ENCODE results near the gene PMM2.

PMM2 gene

DNA sequence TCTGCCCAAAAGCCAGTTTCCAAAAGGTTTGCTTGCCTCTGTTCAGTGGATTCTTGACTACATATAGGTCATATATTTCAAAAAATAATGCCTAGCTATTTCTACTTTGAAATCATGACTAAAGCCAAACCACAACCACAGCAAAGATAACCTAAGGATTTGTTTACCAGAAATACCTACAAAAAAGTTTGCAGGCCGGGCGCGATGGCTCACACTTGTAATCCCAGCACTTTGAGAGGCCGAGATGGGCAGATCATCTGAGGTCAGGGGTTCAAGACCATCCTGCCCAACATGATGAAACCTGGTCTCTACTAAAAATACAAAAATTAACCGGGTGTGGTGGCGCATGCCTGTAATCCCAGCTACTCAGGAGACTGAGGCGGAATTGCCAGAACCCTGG lies 56.0 kb downstream of the PMM2 start:
- DNase-seq, result no peak

DNA sequence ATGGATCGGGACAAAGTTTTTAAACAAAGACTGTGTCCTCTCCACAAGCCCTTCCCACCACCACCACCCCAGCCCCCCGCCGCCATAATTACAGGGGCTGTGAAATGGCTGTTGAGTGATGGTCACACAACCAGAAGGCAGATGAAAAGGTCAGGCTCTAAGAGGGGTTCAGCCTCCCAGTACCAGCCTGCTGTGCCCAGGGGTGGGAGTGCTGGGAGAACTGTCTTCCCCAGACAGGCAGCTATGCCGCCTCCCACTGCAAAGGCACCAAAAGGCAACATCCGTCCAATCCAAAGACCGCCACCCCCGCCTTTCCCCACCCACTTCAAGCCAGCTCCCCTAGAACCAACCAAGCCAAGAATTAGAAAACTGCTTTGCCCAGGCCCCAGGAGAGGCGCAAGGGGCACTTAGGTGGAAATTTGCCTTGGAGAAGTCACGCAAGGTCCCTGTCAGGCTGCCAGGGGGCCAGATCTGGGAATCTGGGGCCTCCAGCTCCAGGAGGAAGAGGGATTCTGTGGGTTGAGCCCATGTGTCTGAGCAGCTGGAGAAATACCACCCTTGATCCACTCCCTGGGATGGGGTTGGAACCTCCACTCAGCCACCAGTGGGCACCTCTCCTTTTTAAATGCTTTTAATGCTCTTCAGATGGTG lies 56.8 kb downstream of the PMM2 start:
- no peak for DNase-seq

DNA sequence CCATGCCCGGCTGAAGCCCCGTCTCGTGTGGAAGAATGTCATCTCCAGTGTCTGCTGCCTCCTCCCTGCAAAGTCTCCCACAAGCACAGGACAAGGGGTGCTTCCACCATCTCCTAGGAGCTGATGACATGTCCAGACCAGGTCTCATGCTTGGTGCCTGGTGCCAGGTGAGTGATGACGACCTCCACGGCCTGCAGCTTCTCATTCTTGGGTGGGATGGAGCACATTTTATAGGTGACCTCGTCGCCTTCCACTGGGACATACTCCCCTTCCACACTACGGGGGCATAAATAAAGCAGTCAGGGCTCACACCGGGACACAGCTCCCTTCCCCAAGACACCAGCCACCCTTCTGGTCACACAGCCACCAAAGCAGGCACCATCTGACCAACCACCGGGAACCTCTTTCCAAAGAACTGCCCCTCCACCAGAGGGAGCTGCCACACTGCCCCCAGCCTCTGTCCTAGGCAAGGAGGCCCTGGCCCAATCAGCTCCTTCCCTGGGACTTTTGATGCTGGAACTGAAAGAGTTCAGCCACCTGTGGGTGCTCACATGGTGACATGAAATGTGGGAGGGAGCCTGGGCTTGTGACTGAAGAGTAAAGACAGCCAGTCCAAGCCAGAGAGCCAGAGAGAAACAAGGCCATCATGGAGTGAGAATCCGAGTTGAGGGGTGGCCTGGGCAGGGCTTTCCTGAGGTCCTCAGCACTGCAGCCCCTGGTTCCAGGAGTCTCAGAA lies 57.6 kb downstream of the PMM2 start:
- no peak for DNase-seq

DNA sequence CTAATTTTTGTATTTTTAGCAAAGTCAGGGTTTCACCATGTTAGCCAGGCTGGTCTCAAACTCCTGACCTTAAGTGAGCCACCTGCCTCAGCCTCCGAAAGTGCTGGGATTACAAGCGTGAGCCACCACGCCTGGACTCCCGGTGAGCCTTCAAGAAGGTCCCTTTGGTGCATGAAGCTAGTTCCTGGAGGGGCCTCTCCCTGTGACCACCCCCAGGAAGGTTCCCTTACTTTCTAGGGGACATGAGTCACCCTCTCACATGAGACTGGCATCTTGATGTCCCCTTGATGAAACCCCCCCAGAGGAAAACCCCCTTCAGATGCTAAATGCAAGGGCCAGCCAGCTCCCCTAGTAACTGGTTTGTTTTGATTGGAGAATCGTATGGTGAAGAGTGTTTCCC lies 58.3 kb downstream of the PMM2 start:
- DNase-seq, result no peak

DNA sequence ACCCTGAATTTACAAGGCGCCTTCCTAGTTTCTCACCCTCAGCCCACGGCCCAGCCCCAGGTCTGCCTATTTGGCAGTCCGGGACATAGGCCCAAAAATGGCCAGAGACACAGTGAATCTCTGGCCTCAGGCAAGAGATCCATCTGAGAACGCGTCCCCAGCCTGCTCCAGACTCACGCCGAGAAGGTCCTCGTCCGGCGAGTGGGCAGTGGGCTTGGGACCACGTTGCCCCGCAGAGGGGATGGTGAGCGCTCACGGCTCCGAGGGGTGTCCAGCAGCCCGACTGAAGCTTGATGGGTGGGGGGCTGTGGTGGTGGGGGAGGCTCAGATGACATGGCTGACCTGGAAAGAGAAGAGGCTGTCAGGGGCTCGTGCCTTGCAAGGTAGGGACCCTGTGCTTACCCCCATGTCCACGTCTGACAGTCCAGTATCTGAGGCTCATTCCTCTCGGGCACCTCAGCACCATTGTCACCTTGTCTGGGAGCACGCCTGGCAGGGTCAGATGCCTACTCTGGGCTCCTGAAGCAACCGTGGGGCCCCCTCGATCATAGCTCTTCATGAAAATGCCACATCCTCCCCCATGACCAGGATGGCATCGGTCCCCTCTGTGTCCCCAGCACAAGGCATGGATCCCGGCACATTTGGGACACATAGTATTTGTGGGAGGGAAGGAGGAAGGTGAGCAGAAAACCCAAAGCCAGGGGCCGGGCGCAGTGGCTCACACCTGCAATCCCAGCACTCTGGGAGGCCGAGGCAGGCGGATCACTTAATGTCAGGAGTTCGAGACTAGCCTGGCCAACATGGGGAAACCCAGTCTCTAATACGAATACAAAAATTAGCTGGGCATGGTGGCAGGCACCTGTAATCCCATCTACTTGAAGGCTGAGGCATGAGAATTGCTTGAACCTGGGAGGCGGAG lies 61.6 kb downstream of the PMM2 start:
- DNase-seq, result no peak

DNA sequence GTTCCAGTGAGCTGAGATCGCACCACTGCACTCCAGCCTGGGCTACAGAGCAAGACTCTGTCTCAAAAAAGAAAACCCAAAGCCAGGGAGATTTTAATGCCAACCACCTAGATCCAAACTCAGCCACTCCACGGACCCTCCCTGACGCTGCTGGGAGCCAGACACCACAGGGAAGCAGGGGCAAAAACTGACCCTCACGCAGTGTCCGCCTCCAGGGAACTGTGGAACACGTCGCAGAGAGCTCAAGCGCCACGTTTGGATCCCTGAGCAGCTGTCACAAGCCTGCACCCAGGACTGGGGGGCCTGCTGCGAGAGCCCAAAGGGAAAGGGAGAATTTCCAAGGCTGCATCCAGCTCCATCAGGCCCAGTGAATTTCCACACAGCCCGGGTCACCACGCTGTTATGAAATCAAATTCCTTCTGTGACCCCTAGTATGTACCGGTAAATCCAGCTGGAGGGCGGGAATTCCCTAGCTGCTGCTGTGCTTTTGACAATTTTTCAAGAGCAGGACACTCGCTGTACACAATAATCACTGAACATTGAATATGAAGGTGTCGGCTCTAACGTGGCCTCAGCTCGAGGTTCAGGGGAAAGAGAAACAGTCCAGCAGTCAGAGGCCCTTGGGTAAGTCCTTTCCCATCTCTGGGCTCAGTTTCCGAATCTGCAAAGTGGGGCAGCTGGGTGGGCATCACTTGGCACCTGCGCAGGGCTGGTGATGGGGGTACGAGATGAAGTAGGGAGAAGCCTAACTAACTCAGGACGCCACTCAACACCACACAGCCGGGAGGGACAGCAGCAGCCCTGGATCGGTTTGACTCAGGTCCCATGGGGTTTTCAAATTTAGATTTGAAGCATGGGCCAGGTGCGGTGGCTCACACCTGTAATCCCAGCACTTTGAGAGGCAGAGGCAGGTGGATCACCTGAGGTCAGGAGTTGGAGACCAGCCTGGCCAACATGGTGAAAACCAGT lies 62.6 kb downstream of the PMM2 start:
- DNase-seq, result no peak

DNA sequence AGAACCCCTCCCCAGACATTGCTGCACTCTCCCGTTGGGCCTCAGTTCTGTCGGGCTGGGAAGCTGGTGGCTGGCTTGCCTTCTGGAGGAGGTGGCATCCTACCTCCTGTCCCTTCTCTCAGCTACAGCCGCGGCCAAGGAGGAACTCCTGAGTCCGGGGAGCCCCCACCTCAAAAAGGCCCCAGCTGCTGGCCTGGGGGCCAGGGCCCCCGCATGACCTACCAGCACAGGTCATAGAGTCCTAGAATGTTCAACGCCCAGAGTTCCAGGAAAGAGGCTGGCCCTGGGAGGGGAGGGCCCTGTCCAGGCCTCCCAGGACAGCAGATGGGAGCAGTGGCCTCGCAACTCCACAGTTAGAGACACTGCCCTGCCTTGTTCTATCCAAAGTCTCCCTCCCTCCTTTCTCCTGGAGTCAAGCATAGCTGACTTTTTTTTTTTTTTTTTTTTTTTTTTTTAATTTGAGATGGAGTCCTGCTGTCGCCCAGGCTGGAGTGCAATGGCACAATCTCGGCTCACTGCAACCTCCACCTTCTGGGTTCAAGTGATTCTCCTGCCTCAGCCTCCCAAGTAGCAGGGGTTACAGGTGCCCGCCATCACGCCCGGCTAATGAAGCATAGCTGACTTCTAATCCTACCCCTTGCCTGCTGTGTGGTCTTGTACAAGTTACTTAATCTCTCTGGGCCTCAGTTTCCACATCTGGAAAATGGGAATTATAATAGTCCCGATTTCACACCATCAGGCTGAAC lies 64.1 kb downstream of the PMM2 start:
- no peak for DNase-seq

DNA sequence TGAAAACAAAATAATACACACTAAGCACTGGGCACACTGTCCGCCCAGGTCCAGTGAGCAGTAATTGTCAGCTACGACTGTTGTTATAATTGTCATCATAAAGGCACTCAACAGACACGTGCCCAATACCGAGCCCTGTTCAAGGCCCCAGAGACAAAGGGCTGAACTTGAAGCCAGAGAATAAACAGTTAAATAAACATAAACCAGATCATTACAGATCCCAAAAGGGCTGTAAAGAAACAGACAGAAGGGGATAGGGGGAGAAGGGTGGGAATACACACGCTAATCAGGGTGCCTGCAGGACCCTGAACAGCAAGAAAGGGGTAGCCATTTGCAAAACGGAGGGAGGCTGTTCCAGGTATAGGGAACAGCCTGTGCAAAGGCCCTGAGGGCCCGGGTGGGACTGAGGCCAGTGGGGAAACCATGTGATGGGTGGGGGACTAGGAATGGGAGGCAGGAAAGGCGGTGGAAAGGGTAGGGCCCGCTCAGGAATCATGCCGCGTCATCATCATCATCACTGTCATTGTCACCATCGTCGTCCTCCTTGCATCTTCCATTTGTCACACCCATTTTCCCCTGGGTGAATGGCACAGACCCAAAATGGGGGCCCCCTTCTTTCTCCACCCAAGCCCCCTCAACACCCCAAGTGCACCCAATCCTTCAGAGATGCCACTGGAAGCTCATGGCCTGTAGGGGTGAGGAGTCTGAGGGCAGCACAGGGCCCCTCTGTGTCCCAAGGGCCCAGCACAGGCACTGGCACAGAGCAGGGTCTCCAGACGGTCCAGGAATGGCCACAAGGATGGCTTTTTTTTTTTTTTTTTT lies 64.9 kb downstream of the PMM2 start:
- DNase-seq, result no peak

DNA sequence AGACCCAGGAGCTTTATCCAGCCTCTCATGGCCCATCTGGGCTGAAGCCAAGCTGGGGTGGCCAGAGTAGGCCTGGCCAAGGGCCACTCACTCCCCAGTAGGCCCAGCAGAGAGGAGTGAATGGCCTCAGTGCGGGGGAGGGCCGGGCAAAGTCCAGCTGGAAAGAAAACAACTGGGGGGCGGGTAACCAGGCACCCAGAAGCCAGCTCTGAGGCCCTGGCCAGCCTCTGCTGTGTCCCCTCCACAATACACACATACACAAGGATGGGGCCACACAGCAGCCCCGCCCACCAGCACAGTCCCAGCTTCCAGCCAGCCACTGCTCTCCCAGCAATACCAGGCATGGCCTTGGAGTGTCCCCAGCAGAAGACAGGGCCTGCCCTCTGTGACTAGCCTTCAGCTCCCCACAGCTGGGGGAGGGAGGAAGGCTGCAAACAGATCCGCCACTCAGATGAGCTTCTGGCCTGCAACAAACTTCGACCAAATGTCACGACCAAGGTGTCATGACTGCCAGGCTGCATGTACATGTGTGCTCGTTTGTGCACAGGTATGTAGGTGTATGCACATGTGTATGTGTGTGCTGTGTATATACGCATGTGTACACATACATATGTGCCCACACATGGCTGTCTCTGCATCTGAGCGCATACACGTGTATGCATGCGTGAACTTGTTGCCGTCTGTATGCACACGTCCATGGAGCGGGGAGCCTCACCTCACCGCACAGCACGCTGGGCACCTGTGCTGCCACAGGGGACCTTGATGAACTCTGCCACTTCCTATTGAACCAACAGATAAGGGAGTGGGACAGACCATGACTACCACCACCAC lies 66.2 kb downstream of the PMM2 start:
- DNase-seq, result no peak

DNA sequence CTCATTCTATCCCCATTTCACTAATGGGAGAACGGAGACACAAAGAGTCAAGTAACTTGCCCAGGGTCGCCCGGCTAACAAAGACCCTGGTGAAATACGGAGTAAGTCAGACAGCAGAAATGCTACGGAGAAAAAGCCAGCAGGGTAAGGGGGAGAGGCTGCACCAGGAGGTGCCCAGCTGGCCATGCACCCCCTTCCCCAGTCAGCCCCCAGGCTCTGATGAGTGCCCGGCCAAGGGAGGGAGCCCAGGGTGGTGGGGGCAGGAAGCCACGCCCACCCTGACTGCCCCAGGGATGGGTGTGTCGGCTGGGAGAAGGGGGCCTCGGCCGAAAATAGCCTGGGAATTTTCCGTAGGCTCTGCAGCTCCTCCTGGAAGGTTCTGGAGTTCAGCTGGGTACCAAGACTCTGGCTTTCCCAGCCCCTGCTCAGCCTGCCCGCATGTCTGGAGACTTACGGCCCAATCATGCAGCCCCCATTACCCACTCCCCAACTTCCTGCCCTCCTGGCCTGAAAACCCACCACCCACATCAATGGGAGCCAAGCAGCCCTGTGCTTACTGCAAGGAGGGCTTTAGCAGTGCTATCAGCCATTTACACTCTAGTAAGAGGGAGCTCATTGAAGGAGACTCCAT lies 67.0 kb downstream of the PMM2 start:
- no peak for DNase-seq

DNA sequence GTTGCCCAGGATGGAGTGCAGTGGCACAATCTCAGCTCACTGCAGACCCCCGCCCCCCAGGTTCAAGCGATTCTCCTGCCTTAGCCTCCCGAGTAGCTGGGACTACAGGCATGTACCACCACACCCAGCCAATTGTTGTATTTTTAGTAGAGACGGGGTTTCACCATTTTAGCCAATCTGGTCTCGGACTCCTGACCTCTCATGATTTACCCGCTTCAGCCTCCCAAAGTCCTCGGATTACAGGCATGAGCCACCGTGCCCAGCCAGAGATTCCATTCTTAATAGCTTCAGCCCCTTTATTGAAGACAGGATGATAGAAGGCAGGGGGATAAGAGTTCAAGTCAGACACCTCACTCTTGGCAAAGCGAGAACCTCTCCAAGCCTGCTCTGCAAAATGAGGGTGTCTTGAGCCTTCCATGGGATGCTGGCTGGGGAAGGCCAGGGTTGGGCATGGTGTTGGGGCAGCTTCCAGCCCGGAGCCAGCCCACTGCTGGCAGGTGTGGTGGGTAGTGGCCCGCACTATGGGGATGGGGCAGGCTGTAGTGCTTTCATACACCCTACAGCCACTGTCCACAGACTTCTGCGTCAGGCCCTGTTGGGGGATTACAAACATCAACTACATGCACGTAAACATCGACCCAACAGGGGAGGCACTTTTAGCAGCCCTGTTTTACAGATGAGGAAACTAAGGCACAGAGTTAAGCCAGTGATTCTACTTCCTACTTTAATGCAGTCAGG lies 67.7 kb downstream of the PMM2 start:
- no peak for DNase-seq

DNA sequence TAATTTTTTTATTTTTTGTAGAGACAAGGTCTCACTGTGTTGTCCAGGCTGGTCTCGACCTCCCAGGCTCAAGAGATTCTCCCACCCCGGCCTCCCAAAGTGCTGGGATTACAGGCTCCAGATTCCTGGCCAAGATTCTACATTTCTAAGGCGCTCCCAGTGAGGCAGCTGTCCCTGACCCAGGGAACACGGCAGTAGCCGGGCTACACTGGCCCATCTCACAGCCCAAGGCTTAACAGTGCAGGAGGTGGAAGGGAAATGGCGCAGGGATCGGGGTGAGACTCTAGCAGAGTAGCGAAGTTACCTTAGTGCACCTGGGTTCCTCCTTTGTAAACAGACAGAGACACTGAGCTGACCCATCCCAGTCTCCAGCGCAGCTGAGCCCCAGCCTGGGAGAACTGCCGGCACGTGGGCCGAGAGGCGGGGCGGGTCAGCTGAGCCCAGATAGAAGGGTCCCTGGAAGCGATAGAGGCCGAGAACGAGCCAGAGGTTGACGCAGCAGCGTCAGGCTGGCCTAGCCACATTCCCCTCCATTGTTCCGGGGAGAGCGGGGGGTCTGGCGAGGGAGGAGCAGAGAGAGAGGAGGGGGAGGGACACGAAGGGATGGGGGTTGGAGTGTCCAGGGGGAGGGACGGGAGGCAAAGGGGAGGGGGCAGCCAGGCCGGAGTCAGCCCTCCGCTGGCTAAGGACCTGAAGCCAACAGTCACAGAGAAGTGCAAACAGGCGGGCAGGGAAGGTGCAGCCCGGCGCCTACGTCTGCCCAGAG lies 68.7 kb downstream of the PMM2 start:
- no peak for DNase-seq

DNA sequence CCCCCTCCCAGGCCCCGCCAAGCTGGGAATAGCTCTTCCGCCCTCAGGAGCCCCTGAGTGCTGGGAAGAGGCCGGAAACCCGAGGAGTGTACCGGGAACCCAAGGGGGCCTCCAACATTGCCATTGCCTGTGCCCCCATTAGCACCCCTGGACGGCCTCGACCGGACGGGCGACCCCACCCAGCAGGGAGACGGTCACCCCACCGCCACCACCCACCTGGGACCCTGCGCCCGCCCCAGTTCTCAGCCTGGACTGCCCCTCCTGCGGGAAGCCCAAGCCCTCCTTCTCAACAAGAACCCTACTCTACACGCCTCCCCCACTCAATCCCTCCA lies 69.2 kb downstream of the PMM2 start:
- no peak for DNase-seq

DNA sequence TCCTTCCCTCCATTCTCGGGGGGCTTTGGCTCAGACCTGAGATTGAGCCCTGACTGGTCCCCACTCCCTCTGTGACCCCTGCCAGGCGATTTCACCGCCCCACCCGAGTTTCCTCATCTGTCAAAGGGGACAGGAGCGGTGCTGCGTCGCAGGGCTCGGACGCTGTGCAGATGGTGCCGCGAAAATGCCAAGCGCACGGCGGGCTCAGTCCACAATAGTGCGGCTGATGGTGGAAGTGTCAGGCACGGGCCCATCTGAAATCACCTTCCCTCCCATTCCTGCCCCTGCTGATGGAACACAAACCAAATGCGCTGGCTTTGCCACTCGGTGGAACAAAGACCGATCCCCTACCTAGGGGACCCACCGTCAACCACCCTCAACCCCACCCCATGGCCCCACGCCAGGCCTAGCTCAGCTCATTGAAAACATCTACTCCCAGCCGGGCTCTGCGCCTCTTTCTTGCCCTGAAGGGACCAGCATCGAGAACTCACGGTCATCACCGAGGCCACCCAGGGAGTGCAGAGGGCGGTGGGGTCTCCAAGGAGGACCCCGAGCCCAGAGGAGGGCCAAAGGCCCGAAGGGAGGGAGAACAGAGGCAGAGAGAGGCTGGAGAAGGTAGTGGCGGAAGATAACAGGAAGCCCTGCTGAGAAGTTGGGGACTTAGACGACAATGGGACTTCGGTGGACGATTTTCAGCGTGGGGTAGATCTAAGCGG lies 69.7 kb downstream of the PMM2 start:
- no peak for DNase-seq

DNA sequence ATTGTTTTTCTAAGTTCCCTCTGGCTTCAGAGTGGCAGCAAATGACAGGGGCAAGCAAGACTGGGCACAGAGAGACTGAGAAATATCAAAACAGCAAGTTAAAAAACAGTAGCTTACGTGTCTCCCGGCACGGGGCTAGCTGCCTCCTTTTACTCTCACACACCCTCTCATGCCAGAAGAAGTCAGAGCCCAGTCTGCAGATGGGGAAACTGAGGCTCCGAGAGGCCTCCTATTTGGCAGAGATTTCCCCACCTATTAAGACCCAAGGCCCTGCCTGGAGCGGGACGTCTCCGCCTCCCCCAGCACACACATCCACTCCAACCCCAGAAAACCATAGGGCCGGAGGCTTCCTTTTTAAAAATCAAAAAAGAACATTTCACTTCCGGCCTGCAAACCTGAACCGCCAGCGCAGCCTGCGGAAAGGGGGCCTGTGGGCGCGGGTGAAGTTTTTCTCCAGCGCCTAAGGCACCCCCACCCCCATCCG lies 70.3 kb downstream of the PMM2 start:
- DNase-seq, result peak in 1 of 2 experiments; percentile 34

DNA sequence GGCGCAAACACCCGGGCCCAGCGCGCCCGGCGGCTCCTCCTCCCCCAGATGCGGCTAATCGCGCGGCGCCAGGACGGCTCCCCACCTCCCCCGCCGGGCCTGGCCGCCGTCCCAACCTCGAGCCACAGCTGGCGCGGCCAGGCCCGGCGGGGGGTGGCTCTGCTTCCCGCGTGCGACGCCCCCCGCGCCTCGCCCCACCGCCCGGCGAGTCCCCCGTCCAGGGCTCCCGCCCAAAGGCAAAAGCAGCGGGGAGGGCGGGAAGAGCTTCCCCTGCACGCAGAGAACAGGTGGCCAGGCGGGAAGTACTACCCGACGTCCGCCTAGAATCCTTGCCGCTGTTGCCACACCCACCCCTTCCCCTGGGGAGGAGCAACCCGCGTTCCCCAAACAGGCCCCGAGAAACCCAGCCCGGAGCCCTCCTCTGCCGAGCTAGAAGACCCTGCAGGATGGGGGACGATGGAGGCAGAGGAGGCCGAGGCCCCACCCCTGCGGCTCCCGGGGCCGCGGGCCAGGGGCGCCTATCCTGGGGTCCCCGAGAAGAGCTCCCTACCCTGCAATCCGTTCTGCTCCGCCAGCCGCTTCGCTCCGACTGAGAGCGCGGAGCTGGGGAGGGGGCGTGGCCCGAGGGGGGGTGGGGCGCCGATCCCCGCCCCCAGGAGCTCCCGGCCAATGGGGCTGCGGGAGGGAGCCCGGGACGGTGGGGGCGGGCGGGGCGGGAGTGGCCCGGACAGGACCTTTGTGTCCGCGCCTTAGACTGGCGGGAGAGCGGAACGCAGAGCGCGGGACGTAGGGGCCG lies 71.0 kb downstream of the PMM2 start, which contains the start of gene CARHSP1:
Gene CARHSP1, minus strand, starts transcription at position 591 of the 796 bp plus-strand sequence. CDS start 9,678 bp downstream, outside the sequence.
- DNase-seq, result peak; percentile 65 to 71

Measured in stimulated activated CD4-positive, alpha-beta T cell treated with anti-CD3 and anti-CD28 coated beads, Interleukin-4, amount 100 ng/mL, for 4 hours (primary cell).